ENCODE results near the gene C6orf132.

The C6orf132 gene

GRCh38 chr6:42135161-42135560, 7.3 kb downstream of the C6orf132 start:
- no peak for DNase-seq

GRCh38 chr6:42133926-42134325, 8.5 kb downstream of the C6orf132 start:
- DNase-seq = no peak

GRCh38 chr6:42131531-42131930, 10.9 kb downstream of the C6orf132 start:
- DNase-seq = no peak

GRCh38 chr6:42129360-42129676, 13.1 kb downstream of the C6orf132 start:
- DNase-seq = no peak

- DNase-seq = no peak
Observed at GRCh38 chr6:42128460-42129359, 13.7 kb downstream of the C6orf132 start.

- no peak for DNase-seq
Observed at GRCh38 chr6:42125663-42126062, 16.8 kb downstream of the C6orf132 start.

GRCh38 chr6:42125231-42125630, 17.2 kb downstream of the C6orf132 start:
- DNase-seq = peak in 2 of 3 donors; percentile 20 to 27

- no peak for DNase-seq
Observed at GRCh38 chr6:42124223-42124836, 18.1 kb downstream of the C6orf132 start.

GRCh38 chr6:42123379-42124103, 18.9 kb downstream of the C6orf132 start:
- no peak for DNase-seq

- DNase-seq = peak; percentile 59 to 72 (median 67)
Observed at GRCh38 chr6:42120895-42121865, 21.2 kb downstream of the C6orf132 start.

- DNase-seq = no peak
Observed at GRCh38 chr6:42118162-42119001, 24.0 kb downstream of the C6orf132 start.

GRCh38 chr6:42117843-42118161, 24.6 kb downstream of the C6orf132 start:
- no peak for DNase-seq

GRCh38 chr6:42113936-42114636, 28.3 kb downstream of the C6orf132 start:
- DNase-seq = no peak

GRCh38 chr6:42112351-42112750, 30.1 kb downstream of the C6orf132 start:
- no peak for DNase-seq

GRCh38 chr6:42110683-42111082, 31.7 kb downstream of the C6orf132 start:
- DNase-seq = no peak

- no peak for DNase-seq
Observed at GRCh38 chr6:42108071-42108470, 34.3 kb downstream of the C6orf132 start.

- DNase-seq = no peak
Observed at GRCh38 chr6:42106112-42107023, 36.1 kb downstream of the C6orf132 start.

GRCh38 chr6:42105709-42106108, 36.7 kb downstream of the C6orf132 start:
- no peak for DNase-seq

GRCh38 chr6:42105156-42105648, 37.2 kb downstream of the C6orf132 start:
- DNase-seq = no peak

- no peak for DNase-seq
Observed at GRCh38 chr6:42104804-42105125, 37.7 kb downstream of the C6orf132 start.
